NCI-H345 (cell line): ENCODE results near the gene RNF167.

Experiments
- DNase-seq: peaks from one replicate; lab custom pipeline; 2025; lab: John Stamatoyannopoulos, UW

The RNF167 gene

GRCh38 chr17:4938688-4939545 is 1.2 kb upstream of the RNF167 start:
- DNase-seq = no peak

DNA sequence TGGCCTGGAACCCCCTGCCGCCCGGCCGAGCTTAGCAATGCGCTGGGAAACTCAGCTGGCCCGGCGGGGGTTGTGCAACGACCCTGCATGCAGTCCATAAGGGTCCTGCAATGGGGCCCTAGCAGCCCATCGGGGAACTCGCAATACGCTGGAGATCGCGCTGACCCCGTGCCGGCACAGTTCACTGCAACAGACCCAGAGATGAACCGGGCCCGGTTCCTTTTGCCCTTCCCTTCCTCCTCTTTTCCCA is 597 bp upstream of the RNF167 start:
- DNase-seq = no peak

DNA sequence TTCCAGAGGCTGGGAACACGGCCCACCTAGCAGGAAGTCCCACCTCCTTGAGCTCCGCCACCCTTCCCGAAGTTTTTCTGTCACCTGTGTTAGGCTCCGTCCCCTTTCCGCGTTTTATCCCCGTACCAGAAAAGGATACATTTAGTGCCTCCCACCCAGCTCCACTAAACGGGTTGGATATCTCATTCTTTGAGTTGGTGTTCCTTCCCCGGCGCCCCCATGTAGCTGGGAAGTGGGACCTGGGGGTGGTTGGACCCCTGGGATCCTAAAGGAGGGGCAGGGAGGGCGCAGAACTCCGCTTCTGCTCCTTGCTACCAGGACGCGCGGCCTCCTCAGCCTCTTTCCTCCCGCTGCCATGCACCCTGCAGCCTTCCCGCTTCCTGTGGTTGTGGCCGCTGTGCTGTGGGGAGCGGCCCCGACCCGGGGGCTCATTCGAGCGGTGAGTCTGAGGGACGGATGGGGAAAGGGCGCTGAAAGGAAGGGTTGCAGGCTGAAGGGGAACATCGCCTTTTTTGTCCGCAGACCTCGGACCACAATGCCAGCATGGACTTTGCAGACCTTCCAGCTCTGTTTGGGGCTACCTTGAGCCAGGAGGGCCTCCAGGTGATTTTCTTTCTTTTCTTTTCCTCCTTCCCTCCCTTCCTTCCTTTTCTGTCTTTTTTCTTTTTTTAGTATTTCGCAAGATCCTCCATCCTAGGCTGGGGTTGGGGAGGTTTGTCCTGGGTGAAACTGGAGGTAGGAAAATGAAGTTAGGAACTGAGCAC is 669 bp downstream of the RNF167 start:
- no peak for DNase-seq

- DNase-seq = no peak
Measured at GRCh38 chr17:4941319-4941610, 1.2 kb downstream of the RNF167 start.

- no peak for DNase-seq
Measured at GRCh38 chr17:4942760-4943508, 2.9 kb downstream of the RNF167 start.

GRCh38 chr17:4944163-4944553 is 4.1 kb downstream of the RNF167 start:
- no peak for DNase-seq

DNA sequence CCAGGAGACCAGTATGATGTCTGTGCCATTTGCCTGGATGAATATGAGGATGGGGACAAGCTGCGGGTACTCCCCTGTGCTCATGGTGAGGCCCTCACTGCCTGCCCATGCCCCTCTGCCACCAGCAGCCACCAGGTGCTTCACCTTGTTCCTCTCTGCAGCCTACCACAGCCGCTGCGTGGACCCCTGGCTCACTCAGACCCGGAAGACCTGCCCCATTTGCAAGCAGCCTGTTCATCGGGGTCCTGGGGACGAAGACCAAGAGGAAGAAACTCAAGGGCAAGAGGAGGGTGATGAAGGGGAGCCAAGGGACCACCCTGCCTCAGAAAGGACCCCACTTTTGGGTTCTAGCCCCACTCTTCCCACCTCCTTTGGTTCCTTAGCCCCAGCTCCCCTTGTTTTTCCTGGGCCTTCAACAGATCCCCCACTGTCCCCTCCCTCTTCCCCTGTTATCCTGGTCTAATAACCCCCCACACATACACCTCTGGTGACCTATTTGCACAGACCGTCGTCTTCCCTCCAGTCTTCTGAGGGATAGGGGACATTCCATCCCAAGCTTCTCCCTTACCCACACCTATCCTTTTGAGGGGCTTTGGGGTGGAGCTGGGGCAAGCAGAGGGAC is 4.6 kb downstream of the RNF167 start:
- DNase-seq = no peak

GRCh38 chr17:4945176-4945943 is 5.3 kb downstream of the RNF167 start:
- DNase-seq = no peak

DNA sequence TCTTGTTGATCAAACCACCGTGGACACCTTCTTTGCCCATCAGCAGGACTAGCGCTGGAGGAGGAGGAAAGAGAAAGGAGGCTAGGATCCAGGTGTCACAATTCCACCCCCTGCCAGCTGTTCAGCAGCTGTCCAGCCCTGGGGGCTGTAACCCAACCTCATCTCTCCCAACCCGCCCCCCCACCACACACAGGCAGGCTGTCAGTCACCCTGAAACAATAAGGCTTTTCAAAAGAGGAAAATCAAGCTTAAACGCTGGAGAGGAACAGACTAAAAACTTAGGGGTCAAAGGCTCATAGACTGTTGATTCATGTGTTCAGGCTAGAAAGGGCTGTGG is 5.8 kb downstream of the RNF167 start:
- DNase-seq = no peak

DNA sequence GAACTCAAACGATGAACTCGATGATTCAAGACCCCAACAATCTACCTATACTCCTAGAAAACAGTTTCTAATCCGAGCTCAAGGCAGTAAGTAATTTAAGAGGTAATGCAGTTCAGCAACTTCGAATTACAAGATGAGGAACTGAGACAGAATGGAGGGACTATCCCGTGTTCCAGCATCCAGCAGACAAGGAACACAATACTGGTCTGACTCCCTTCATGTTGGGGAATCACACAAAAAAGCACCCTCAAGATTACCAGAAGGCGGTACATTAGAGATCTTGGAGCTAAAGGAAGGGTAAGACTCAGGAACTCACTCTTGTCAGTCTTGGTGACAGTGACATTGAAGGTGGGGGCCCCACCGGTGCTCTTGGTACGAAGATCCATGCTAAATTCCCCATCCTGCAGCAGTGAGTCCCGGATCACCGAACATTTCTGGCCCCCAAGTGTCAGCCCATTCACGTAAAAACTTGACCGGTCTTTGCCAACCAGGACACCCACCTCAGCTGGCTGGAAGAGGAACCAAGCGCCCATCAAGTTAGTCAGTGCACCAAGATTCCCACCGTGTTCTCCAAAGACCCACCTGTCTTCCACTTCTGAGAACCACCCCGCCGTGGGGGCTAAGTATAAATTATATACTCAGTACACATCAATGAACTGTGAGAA is 6.4 kb downstream of the RNF167 start:
- DNase-seq = no peak

DNA sequence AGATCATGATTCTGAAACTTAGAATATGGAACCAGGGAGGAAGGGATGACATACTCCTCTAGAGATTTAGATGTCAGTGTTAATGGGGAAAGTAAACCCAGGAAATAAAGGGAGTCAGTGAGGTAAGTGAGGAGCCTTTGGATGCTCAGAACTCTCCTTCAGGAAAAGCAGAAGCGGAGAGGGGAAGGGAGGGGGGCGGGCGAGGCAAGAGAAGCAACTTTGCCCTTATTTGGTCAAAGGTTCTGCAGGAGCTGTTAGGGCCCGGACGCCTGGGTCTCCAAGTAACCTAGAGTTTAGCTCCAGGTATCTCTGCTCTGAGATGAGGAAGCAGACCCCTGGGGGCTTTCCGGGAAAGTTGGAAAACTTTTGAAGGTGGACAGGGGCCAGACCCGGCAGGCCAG is 6.9 kb downstream of the RNF167 start:
- no peak for DNase-seq

DNA sequence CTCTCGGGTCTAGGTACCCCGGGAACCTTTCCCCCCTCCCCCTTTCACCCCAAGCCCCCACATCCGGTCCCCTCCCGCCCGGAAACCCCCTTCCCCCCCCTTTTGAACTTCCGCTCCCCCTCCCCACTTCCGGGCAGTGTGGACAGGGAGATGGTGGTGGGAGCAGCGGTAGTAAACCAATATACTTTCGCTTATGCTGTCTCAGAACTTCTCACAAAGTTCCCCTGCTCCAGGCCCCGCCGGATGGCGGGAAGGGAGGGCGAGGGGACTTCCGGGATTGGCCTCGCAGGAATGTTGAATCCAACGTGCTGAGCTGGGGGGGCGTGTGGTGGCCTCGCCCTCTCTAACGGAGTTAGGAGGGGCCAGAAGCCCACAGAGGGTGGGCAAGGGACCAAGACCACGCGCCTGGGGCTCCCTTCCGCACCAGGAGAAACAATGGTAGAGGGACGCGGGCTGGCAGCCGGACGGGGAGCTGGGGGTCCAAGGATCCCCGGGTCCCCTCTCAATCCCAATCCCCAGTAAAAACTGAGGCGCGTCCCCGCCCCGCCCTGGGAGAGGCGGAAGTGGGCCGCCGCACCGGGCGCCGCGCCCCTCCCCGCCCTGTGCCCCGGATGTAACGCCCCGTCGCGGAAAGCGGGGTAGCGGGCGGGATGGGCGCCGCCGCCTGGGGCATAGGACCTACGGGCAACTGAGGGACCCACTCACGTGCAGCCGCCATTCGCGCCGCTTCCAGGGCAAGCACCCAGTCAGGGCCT is 7.5 kb downstream of the RNF167 start:
- peak; percentile 33 for DNase-seq

GRCh38 chr17:4948166-4948930 is 8.3 kb downstream of the RNF167 start, which contains the start of gene PFN1:
Gene PFN1, minus strand, starts transcription at chr17:4948530. Its CDS starts 136 bp downstream, at chr17:4948394.
- peak; percentile 82 for DNase-seq

DNA sequence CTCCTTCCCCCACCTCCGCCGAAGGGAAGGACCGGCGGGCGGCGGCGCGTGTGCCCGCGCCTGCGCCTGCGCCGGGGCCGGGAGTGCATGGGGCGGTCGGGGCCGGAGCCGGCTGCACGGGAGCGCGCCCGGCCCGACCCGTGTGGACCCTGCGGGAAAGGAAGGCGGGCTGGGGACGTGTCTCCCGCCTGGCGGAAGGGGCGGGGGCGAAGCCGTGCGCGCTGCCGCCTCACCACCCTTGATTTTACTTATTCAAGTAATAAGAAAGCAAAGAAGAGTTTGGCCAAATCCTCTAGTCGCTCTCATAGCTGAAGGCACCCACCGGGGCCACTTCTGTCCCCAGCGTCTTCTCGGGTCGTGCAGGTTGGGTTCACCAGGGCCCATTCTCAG is 8.9 kb downstream of the RNF167 start:
- DNase-seq = peak; percentile 86

- DNase-seq = peak; percentile 50
Measured at GRCh38 chr17:4949321-4950074, 9.4 kb downstream of the RNF167 start.

- peak; percentile 22 for DNase-seq
Measured at GRCh38 chr17:4950075-4950745, 10.1 kb downstream of the RNF167 start.

- peak; percentile 29 for DNase-seq
Measured at GRCh38 chr17:4950746-4951204, 10.7 kb downstream of the RNF167 start, which contains the start of gene ENO3. Gene ENO3, plus strand, starts transcription at chr17:4951119. Its CDS starts 711 bp downstream, at chr17:4951830.

DNA sequence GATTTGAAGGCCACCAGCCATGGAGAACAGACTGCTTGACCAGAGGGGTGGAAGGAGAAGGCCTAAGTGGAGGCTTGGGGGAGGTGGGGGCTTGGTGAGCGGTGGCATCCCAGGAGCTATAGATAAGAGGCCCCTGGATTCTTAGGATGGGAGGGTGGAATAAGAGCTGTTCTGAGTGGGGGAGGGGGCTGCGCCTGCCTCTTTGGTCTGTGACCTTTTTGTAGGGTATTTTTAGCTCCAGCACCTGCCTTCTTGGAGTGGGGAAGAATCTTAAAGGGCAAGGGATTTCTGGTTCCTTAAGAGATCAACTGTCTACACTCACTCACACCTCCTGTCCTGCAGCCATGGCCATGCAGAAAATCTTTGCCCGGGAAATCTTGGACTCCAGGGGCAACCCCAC is 11.4 kb downstream of the RNF167 start:
- no peak for DNase-seq
